Iris pigment epithelial cell (primary cell): ENCODE results near the gene MPHOSPH9.
A peak's percentile ranks its signal among the peaks of the same experiment; 100 is the strongest.
"Not testable (repeated sequence)": the region's sequence is repeated elsewhere in the genome, so short reads cannot be mapped to it uniquely, and the experiment has no call there.

Source experiments
- DNase-seq: peaks from one replicate; pipeline ENCODE4 v3.0.0-alpha.2; 2011; ENCODE audit warnings: low read depth

MPHOSPH9 gene

DNA sequence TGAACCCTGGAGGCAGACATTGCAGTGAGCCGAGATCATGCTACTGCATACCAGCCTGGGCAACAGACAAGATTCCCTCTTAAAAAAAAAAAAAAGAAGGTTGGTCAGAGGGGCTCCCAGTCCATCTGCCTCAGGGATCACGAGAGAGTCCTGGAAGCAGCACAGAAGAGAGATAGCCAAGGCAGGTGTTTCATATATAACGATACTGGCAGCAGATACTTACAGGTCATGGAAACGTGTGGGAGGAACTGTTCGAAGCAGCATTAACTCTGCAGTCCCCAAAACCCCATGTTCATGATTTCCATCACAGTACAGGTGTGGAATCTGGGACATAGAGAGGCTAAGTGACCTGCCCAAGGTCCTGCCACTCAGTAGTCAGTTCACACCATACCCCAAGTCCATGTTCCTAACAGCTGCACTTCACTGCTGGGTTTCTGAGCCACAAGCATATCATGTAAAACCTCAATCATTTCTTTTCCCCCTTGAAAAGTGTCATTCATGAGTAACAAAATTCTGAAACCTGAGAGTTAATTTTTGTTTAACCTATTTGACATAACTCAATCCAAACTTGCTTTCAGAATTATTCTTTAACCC lies 22.0 kb upstream of the MPHOSPH9 start:
- no peak for DNase-seq

DNA sequence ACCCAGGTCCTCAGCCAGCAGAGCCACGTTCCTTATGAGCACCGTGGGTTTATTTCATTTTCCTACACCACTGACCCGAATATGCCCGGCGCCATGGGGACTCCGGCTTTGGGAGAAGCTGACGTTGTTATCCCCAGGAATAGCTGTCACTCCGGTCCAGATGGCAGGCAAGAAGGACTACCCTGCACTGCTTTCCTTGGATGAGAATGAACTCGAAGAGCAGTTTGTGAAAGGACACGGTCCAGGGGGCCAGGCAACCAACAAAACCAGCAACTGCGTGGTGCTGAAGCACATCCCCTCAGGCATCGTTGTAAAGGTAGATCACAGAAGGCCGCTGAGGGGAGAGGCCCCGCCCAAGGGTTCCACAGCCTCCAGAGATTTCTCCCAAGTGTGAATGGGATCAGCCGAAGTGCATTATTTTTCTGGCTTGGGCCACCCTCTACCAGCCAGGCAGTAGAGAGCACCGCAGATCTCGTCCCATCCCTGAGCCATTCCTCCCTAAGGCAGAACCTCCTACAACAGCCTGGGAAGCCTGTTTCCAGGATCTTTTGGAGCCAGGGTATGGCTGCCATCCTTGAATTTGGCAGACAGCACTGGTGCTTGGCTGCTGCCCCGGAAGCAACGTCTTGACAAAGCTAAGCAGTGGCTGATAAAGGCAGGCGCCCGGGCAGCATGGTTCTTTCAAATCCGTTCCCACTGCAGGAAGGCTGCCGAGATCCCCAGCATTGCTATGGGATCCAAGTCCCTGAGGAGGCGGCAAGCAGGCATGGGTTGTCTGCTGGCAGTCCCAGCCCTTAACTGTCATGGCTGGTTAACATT lies 20.9 kb upstream of the MPHOSPH9 start:
- no peak for DNase-seq

- DNase-seq, result not testable (repeated sequence)
Measured at GRCh38 chr12:123252365-123252764, 19.4 kb upstream of the MPHOSPH9 start.

DNA sequence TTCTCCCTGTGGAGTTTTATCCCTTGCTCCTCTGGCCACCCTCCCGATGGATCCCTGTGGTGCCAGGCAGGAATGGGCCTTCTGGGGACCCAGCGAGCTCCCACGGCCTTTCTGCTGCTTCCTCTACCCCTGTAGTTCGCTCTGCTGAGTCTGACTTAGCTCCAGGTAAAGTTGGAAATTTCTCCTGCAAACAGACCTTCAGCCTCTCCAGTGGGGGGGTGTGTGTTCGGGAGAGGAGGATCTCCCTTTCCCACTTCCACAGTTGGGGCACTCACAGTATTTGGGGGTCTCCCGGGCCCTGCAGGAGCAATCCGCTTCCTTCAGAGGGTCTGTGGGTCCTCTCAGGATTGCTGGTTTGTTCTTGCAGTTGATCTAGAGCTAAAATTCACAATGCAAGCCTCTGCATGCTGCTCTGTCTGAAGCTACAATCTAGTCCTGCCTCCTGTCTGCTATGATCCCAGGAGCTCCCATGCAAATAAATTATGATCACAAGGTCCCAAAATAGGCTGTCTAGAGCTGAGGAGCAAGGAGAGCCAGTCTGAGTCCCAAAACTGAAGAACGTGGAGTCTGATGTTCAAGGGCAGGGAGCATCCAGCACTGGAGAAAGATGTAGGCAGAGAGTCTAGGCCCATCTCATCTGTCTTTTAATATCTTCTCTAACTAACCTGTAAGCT lies 18.6 kb upstream of the MPHOSPH9 start:
- DNase-seq, result no peak

- no peak for DNase-seq
Measured at GRCh38 chr12:123250471-123251383, 17.8 kb upstream of the MPHOSPH9 start.

GRCh38 chr12:123248996-123249741 lies 16.2 kb upstream of the MPHOSPH9 start:
- DNase-seq, result not testable (repeated sequence)

- DNase-seq, result not testable (repeated sequence)
Measured at GRCh38 chr12:123248129-123248528, 15.2 kb upstream of the MPHOSPH9 start.

DNA sequence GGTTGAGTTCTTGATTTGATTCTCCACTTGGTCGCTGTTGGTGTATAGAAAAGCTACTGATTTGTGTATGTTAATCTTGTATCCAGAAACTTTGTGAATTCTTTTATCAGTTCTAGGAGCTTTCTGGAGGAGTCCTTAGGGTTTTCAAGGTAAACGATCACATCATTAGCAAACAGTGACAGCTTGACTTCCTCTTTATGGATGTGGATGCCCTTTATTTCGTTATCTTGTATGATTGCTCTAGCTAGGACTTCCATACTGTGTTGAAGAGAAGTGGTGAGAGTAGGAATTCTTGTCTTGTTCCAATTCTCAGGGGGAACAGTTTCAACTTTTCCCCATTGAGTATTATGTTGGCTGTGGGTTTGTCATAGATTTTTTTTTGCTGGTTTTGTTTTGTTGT lies 12.7 kb upstream of the MPHOSPH9 start:
- DNase-seq, result no peak

DNA sequence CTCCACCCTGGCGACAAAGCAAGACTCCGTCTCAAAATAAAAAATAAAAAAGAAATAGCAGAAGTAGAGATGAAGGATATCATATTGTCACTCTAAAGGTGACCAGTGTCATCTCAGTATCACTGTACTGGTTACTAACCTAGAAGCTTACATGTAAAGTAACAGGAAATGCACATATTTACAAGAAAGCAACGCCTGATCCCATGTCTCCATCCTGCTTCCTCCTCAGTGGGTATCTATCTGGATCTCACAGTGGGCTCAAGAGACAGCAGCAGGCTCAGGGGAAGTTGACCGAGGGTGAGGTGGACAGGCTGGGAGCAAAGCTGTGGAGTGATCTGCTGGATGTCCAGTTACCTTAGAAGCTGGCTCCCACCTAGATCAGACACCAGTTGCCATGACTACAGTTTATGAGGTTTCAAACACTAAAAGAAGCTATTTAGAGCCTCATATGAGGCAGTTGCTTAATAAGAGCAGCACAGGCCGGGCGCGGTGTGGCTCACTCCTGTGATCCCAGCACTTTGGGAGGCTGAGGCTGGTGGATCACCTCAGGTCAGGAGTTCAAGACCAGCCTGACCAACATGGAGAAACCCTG lies 10.8 kb upstream of the MPHOSPH9 start:
- no peak for DNase-seq

GRCh38 chr12:123242116-123242904 lies 9.4 kb upstream of the MPHOSPH9 start:
- no peak for DNase-seq

GRCh38 chr12:123238961-123239360 lies 6.0 kb upstream of the MPHOSPH9 start:
- no peak for DNase-seq

- no peak for DNase-seq
Measured at GRCh38 chr12:123238330-123238682, 5.4 kb upstream of the MPHOSPH9 start.

DNA sequence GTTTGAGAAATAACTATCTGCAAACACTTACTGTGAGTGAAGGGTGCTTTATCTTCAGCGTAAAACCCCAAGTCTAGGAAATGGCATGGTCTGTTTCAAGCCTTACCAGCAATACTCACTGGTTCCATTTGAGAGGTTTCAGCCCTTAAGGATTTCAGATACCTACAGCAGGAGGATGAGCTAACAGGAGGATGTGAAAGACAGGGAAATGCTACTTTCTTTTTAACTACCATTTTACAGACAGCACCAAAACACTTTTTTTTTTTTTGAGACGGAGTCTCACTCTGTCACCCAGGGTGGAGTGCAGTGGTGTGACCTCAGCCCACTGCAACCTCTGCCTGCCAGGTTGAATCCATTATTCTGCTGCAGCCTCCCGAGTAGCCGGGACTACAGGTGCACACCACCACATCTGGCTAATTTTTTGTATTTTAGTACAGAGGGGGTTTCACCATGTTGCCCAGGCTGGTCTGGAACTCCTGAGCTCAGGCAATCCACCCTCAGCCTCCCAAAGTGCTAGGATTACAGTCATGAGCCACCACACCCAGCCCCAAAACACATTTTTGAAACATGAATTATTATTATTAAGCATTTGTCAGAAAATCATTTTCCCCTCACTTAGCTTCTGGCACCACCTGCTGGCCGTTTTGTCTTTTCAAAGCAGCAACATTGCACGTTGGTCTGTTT lies 4.8 kb upstream of the MPHOSPH9 start:
- peak; percentile 71 for DNase-seq

DNA sequence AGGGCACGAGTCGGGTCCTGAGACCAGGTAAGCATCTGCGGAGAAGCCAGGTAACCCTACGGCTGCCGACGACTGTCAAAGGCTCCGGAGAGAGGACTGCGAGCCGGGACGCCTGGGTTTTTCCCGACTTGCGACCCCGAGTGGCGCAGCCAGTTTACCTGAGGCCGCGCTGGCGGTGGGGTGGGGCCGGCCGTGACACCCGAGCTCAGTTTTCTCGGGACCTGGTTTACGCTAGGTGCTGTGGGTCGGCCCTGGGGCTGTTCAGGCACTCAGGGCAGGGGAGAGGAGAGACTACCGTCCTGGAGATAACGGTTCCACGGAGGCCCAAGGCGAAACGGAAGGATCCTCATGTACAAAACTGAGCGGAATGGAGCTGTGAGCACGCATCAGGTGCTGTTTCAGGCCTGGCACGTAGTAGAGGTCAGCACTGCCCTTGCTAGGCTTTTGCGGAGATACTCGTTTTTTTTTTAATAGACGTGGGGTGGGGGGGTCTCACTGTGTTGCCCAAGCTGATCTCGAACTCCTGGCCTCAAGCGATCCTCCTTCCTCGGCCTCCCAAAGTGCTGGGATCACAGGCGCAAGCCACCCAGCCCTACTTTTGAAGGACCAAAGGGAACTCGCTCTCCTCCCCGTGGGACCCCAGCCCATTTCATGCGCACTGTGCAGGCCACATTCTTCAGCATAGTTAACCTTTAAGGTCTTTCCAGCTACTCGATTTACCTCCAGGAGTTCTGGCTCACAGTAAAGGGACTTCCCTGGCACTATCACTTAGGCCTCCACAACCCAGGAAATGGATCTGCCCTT lies 766 bp upstream of the MPHOSPH9 start:
- DNase-seq, result no peak

- peak; percentile 42 for DNase-seq
Measured at GRCh38 chr12:123232472-123232806, 502 bp downstream of the MPHOSPH9 start.

DNA sequence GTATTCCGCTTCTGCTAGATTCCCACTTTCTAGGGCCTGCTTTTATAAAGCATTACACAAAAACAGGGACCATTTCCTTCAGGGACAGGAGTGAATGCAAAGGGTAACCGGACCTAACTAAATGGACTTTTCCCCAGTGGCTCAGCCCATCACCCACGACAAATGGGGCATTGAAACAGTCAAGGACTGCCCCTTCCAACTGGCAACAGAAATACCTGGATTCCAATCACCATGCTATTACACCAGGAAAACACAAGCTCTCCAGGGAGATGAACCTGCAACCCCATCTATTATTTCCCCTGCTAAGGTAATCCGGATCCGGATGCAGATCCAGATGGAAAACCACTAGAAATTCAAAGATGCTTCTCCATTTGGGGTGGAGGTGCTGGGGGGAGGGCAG lies 1.0 kb downstream of the MPHOSPH9 start:
- DNase-seq, result no peak

DNA sequence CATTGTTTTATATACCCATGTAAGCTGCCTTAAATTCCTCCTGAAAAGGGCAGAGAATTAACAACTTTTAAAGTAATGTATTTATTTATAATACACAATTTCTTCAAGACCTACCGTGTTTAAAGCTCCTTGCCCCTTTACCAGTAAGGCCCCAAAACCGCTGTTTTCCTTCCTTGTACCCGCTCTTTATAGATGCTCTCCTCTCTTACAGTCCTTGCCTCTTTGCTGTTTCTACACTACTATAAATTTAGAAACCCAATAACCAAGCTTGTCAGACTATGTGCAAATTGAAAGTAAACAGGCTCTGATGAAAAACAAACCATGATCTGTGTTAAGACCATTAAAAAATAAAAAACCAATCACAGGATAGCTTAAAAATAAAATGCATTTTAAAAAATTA lies 3.9 kb downstream of the MPHOSPH9 start:
- no peak for DNase-seq

GRCh38 chr12:123227581-123228258 lies 5.2 kb downstream of the MPHOSPH9 start:
- DNase-seq, result no peak
